ENCODE data around the gene BRD2.

Gene BRD2

DNA sequence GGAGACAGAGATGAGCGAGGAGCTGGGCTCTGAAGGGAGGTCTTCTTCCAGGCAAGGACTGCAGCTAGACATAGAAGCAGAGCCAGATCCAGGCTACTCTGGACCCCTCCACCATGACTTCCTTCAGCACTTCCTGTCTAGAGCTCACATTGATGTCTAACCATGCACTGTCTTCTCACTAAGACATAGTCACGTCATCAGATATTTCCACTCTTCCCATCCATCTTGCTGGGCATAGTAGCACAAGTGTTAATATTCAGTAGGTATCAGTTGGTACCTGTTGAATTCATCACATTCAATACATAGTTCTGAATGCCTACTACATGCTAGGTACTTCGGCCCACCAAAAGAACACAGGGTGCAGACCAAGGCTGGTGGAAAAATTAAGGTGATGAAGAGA lies 18.4 kb upstream of the BRD2 start:
- no peak overlapping the region for H3K4me3 ChIP-seq (replicated peaks; ENCODE audit: low read depth, low read length)
- no peak for DNase-seq (ENCODE audit: low read depth)
- TF ChIP-seq, protein P1, sequence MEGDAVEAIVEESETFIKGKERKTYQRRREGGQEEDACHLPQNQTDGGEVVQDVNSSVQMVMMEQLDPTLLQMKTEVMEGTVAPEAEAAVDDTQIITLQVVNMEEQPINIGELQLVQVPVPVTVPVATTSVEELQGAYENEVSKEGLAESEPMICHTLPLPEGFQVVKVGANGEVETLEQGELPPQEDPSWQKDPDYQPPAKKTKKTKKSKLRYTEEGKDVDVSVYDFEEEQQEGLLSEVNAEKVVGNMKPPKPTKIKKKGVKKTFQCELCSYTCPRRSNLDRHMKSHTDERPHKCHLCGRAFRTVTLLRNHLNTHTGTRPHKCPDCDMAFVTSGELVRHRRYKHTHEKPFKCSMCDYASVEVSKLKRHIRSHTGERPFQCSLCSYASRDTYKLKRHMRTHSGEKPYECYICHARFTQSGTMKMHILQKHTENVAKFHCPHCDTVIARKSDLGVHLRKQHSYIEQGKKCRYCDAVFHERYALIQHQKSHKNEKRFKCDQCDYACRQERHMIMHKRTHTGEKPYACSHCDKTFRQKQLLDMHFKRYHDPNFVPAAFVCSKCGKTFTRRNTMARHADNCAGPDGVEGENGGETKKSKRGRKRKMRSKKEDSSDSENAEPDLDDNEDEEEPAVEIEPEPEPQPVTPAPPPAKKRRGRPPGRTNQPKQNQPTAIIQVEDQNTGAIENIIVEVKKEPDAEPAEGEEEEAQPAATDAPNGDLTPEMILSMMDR (IDR thresholded peaks at IDR 0.05; ENCODE audit: low read length, missing control alignments): no peak

DNA sequence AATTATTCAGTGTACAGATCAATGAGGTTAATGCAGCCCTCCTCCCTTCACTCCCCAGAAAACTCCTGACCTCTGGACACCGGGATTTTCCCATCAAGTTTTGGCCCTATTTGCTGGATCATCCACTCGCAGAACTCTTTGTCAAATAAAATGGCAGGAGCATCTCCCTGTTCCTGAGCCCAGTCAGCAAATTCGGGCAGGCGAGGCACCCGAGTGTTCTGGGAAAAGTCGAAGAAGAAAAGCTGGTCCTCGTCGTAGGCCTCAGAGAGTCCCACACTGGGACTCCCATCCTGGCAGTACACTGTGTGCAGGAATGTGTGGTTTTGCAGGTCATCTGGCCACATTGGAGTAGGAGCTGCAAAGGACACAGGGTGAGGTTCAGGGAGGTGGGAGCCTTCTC lies 17.9 kb upstream of the BRD2 start:
- no peak overlapping the region for H3K4me3 ChIP-seq (replicated peaks; ENCODE audit: low read depth, low read length)
- TF ChIP-seq, protein P1 (IDR thresholded peaks at IDR 0.05; ENCODE audit: low read length, missing control alignments): no peak
- no peak for DNase-seq (ENCODE audit: low read depth)

DNA sequence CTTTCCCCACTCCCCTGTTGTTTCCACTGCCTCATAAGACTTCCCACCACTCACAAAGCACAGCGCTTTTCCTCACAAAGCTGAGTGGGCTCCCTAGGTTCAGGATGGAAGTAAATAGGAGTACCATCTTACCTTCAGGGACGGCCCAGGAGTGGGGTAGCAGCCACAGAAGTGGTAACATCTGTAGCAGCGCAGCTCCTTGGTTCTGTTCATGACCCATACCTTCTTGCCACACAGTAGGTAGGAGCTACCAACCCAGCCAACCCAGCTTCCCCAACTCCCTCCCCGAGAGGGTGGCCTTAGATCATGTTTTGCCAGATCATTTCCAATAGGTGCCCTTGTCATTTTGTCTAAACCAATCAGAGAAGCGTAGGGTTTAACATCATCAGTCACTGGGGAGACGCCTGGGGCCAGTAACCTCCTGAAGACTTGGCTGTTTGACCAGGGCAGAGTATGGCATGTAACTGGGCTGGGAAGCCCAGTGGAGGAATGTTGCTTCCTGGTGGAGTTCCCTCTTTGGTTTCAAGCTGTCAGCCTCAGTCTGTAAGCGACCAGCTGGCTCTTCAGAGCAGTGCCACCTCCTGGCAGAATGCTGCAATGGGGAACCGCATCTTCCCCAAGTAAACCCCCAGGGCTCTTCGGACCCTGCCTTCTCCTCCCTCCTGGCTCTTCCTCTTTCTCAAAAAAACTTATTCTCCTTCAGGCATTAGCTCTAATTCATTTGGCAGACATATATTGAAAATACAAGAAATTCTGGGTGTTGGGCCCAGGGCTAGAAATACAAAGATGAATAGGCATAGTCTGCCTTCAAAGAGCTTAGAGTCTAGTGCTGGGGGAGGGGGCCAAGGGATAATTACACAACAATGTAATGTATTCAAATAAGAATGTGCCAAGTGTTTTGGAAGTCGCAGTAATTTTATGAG lies 15.3 kb upstream of the BRD2 start, which contains the start of gene HLA-DMA:
TSS of gene HLA-DMA (minus strand) at position 281 of the 923 bp plus-strand sequence. CDS start at position 220, 61 bp downstream.
- peak; percentile 96 for DNase-seq (ENCODE audit: low read depth)
- H3K4me3 ChIP-seq (replicated peaks; ENCODE audit: low read depth, low read length): no peak within 1 kb of the TSS
- TF ChIP-seq, protein P1 (IDR thresholded peaks at IDR 0.05; ENCODE audit: low read length, missing control alignments): peak; percentile 89

DNA sequence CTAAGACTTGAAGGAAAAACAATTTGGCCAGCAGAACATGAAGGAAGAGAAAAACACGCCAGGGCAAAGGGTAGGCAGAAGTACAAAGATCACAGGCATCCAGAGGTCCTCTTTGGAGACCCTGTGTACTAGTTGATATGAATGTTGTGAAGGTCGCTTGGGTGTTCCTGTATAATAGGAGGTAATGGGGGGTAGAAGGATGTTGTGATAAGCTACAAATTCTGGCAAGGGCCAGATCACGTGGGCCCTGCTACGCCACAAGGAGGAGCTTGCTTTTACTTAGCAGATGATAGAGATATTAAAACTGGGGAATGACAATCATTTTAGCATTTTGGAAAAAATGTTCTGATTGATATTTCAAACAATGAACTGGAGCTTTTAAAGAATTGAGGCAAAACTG lies 14.6 kb upstream of the BRD2 start:
- H3K4me3 ChIP-seq (replicated peaks; ENCODE audit: low read depth, low read length): no peak overlapping the region
- TF ChIP-seq, protein P1 (IDR thresholded peaks at IDR 0.05; ENCODE audit: low read length, missing control alignments): no peak

DNA sequence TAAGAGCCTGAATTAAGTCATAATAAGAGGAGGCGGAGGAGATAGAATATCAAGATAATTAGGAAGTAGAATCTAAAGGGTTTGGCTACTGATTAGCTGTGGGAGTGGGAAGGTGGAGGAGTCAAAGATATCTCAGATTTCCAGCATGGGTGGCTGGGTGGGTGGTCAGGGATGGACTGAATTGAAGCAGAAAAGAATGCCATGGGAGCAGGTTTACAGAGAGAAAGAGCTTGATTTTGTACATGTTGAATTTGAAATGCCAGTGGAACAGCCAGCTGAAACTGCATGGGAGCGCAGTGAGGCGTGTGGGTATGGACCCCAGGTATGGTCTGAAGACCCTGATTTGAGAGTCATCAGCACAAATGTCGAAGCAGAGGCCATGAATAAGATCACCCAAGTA lies 14.1 kb upstream of the BRD2 start:
- TF ChIP-seq, protein P1 (IDR thresholded peaks at IDR 0.05; ENCODE audit: low read length, missing control alignments): no peak
- DNase-seq (ENCODE audit: low read depth): no peak
- H3K4me3 ChIP-seq (replicated peaks; ENCODE audit: low read depth, low read length): no peak overlapping the region

More for the DNA sequence above, 14.6 kb upstream of the BRD2 start:
- DNase-seq (ENCODE audit: low read depth): no peak

DNA sequence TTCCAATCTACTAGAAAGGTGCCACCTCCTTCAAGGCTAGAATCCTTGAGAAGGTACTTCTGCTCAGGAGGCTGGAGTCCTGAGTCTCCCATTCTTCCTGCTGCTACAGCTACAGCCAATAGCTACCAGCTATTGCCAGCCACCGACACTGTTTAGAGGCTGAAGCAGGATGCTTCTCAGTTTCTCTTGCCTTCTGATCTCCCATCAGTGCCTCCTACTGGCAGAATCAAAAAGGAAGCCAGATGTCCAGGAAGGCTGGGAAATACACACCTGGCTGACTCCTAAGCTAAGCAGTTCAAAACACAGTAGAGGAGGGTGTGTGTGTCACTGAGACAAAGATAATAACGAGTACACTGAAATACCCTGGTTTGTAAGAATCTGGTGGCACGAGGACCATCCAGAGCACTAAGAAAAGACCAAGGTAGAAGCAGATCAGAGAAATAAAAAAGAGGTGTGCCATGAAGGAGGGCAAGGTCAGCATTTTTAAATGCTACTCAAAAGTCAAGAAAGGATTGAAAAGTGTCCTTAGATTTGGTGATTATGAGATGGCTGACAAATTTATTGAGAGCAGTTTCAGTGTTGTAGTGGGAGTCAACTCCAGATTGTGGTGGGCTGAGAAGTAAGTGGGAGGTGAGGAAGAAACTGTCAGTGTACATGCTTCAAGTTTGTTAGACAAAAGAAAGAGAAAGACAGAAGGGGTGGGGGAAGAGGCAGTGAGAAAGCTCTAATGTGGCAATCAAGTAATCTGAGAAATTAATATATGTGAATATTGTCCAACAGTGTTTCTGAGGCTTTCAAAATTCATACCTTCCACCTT lies 13.2 kb upstream of the BRD2 start:
- DNase-seq (ENCODE audit: low read depth): peak; percentile 30
- H3K4me3 ChIP-seq (replicated peaks; ENCODE audit: low read depth, low read length): no peak overlapping the region
- TF ChIP-seq, protein P1 (IDR thresholded peaks at IDR 0.05; ENCODE audit: low read length, missing control alignments): peak; percentile 44

All from fibroblast of pulmonary artery (primary cell).